ENCODE data around the gene SH3D21. TPM values are rescaled to one million over a fixed set of nuclear protein-coding genes. Genes with fewer than 3 reads are reported as not detected.

SH3D21 gene
- total RNA-seq, 1 experiment from 2014 or later: 18.3 TPM

GRCh38 chr1:36309397-36309796, 3.2 kb downstream of the SH3D21 start:
- no peak overlapping the region for H3K4me3 Mint-ChIP-seq
- WGBS (ENCODE audit: extremely low coverage, insufficient read length, low lambda C conversion rate): no CpG with 5 or more reads among the region's 7 CpGs

More at GRCh38 chr1:36309397-36309796, 3.2 kb downstream of the SH3D21 start:
- TF ChIP-seq, protein P1, sequence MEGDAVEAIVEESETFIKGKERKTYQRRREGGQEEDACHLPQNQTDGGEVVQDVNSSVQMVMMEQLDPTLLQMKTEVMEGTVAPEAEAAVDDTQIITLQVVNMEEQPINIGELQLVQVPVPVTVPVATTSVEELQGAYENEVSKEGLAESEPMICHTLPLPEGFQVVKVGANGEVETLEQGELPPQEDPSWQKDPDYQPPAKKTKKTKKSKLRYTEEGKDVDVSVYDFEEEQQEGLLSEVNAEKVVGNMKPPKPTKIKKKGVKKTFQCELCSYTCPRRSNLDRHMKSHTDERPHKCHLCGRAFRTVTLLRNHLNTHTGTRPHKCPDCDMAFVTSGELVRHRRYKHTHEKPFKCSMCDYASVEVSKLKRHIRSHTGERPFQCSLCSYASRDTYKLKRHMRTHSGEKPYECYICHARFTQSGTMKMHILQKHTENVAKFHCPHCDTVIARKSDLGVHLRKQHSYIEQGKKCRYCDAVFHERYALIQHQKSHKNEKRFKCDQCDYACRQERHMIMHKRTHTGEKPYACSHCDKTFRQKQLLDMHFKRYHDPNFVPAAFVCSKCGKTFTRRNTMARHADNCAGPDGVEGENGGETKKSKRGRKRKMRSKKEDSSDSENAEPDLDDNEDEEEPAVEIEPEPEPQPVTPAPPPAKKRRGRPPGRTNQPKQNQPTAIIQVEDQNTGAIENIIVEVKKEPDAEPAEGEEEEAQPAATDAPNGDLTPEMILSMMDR (conservative IDR thresholded peaks at IDR 0.05): no peak
- Histone ChIP-seq H3K9me3 (ENCODE audit: control insufficient read depth, low read depth, low read length) (no peaks in the 10 kb centered on the region), H3K14ac (ENCODE audit: insufficient read depth, low read length) (no peak overlapping the region), H2BK120ac (ENCODE audit: low read depth, low read length, poor library complexity, severe bottlenecking) (no peak overlapping the region), H3K79me2 (ENCODE audit: insufficient read depth, low read length) (no peaks in the 10 kb centered on the region), H2BK15ac (ENCODE audit: low read depth, low read length) (no peak overlapping the region), H2BK5ac (ENCODE audit: insufficient read length, low read length) (no peak overlapping the region), H2BK12ac (ENCODE audit: insufficient read length, low read depth, low read length) (no peak overlapping the region), H4K91ac (ENCODE audit: insufficient read length, low read depth, low read length) (no peak overlapping the region), H3K56ac (ENCODE audit: insufficient read length, low read depth, low read length) (no peak overlapping the region), H3K9ac (ENCODE audit: extremely low read depth, insufficient read length, low read length) (no peak overlapping the region), H4K8ac (replicated peaks; ENCODE audit: insufficient read length, low read depth, low read length) (no peak overlapping the region), H4K20me1 (ENCODE audit: control insufficient read depth, insufficient read depth, insufficient read length) (no peaks in the 10 kb centered on the region), H3T11ph (ENCODE audit: low read length) (no peak overlapping the region), H3K4me2 (ENCODE audit: insufficient read depth, insufficient read length, low read length) (no peak overlapping the region), H3K23me2 (ENCODE audit: insufficient read length, low read depth, low read length, poor library complexity, severe bottlenecking) (peaks cover 8% of the 10 kb centered on the region), H3K23ac (ENCODE audit: insufficient read length, low read depth, low read length) (no peak overlapping the region), H2AK5ac (ENCODE audit: insufficient read length, low read length) (no peak overlapping the region), H3K27me3 (ENCODE audit: insufficient read depth, low read length) (no peaks in the 10 kb centered on the region), H2BK20ac (ENCODE audit: low read depth, low read length, poor library complexity, severe bottlenecking) (no peak overlapping the region), H3K27ac (ENCODE audit: insufficient read length, low read depth, low read length) (no peak overlapping the region), H3K4ac (ENCODE audit: low read depth, low read length) (no peak overlapping the region), H2AFZ (ENCODE audit: low read length) (no peak overlapping the region), H3K4me1 (ENCODE audit: insufficient read depth, low read length) (peaks cover 3% of the 10 kb centered on the region; the same call in 1 of the 2 replicates), H3K79me1 (ENCODE audit: insufficient read depth, low read depth, low read length, poor library complexity, severe bottlenecking) (no peaks in the 10 kb centered on the region), H4K5ac (ENCODE audit: insufficient read length, low read depth, low read length) (no peak overlapping the region), H3K18ac (ENCODE audit: insufficient read length, low read depth, low read length) (no peak overlapping the region)
- Mint-ChIP-seq H3K36me3 (ENCODE audit: insufficient read depth in 1 of 3, low read depth in 3 of 3) (peaks cover 7 to 41% (median 37%) of the 10 kb centered on the region in 3 experiments), H3K4me1 (peaks cover 16 to 19% of the 10 kb centered on the region in 2 experiments), H3K27me3 (ENCODE audit: low read depth) (no peaks in the 10 kb centered on the region; the same call in 1 of the 2 replicates), H3K9me3 (no peaks in the 10 kb centered on the region), H3K27ac (peak overlapping the region in 1 of 3 experiments; percentile 80; a peak in 1 of 7 replicates)
- no peak for DNase-seq

Data from H9 (cell line).